HG03095 (cell line): ENCODE data around the gene CPNE5.
"Not testable (repeated sequence)": the region's sequence is repeated elsewhere in the genome, so short reads cannot be mapped to it uniquely, and the experiment has no call there.

Experiments used
- ATAC-seq: cut with Tn5 transposase; IDR thresholded peaks from one replicate; pipeline ENCODE4 v1.9.1; 2021; ENCODE audit warnings: moderate library complexity; ENCODE audit not compliant: unreplicated experiment

CPNE5 gene

GRCh38 chr6:36817176-36817817, 21.9 kb downstream of the CPNE5 start:
- ATAC-seq: no peak

GRCh38 chr6:36815962-36816735, 23.1 kb downstream of the CPNE5 start:
- no peak for ATAC-seq

GRCh38 chr6:36814249-36814648, 25.0 kb downstream of the CPNE5 start:
- no peak for ATAC-seq

GRCh38 chr6:36813526-36813925, 25.7 kb downstream of the CPNE5 start:
- no peak for ATAC-seq

- ATAC-seq: not testable (repeated sequence)
Observed at GRCh38 chr6:36813047-36813446, 26.2 kb downstream of the CPNE5 start.

GRCh38 chr6:36809941-36810803, 29.1 kb downstream of the CPNE5 start:
- no peak for ATAC-seq

- ATAC-seq: no peak
Observed at GRCh38 chr6:36809156-36809555, 30.1 kb downstream of the CPNE5 start.

GRCh38 chr6:36808634-36809033, 30.6 kb downstream of the CPNE5 start:
- ATAC-seq: no peak

- ATAC-seq: no peak
Observed at GRCh38 chr6:36807750-36808149, 31.5 kb downstream of the CPNE5 start.

- no peak for ATAC-seq
Observed at GRCh38 chr6:36807143-36807542, 32.1 kb downstream of the CPNE5 start.

- no peak for ATAC-seq
Observed at GRCh38 chr6:36805917-36806316, 33.3 kb downstream of the CPNE5 start.

- ATAC-seq: no peak
Observed at GRCh38 chr6:36805096-36805797, 34.0 kb downstream of the CPNE5 start.

- no peak for ATAC-seq
Observed at GRCh38 chr6:36804563-36804962, 34.7 kb downstream of the CPNE5 start.

GRCh38 chr6:36803908-36804307, 35.3 kb downstream of the CPNE5 start:
- no peak for ATAC-seq

- no peak for ATAC-seq
Observed at GRCh38 chr6:36803482-36803881, 35.8 kb downstream of the CPNE5 start.

GRCh38 chr6:36800223-36801076, 38.8 kb downstream of the CPNE5 start:
- ATAC-seq: no peak

- ATAC-seq: no peak
Observed at GRCh38 chr6:36798852-36799251, 40.4 kb downstream of the CPNE5 start.

GRCh38 chr6:36797653-36798052, 41.6 kb downstream of the CPNE5 start:
- ATAC-seq: no peak

- ATAC-seq: no peak
Observed at GRCh38 chr6:36797055-36797454, 42.2 kb downstream of the CPNE5 start.

- no peak for ATAC-seq
Observed at GRCh38 chr6:36794713-36795065, 44.6 kb downstream of the CPNE5 start.
